Measurements from ENCODE around the gene ADGRB3.
"Not testable (repeated sequence)": the region's sequence is repeated elsewhere in the genome, so short reads cannot be mapped to it uniquely, and the experiment has no call there.

ADGRB3 gene

GRCh38 chr6:68873236-68873635, 238.2 kb downstream of the ADGRB3 start:
- Mint-ChIP-seq H3K9me3 (no peaks in the 10 kb centered on the region), H3K27me3 (no peaks in the 10 kb centered on the region), H3K36me3 (no peaks in the 10 kb centered on the region), H3K4me1 (no peaks in the 10 kb centered on the region), H3K4me3 (no peak overlapping the region), H3K27ac (no peak overlapping the region)

DNA sequence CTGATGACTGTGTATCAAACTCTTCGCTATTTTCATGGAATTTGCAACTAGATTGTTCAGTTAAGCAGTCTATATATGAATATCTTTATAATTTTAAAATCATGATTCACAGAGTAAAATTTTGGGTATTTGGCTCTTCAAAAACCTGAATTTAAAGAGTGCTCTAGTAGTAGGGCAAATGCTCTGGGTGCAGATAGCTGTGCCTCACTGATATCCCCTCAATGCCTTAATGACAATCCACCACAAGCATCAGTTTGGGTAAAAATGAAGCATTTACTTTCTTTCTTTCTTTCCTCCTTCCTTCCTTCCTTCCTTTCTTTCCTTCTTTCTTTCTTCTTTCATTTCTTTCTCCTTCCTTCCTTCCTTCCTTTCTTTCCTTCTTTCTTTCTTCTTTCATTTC, 239.7 kb downstream of the ADGRB3 start:
- H3K4me3 Mint-ChIP-seq = no peak overlapping the region
- no peak overlapping the region for H3K27ac Mint-ChIP-seq
- no peaks in the 10 kb centered on the region for H3K36me3 Mint-ChIP-seq
- H3K9me3 Mint-ChIP-seq = no peaks in the 10 kb centered on the region
- no peaks in the 10 kb centered on the region for H3K4me1 Mint-ChIP-seq
- H3K27me3 Mint-ChIP-seq = no peaks in the 10 kb centered on the region

DNA sequence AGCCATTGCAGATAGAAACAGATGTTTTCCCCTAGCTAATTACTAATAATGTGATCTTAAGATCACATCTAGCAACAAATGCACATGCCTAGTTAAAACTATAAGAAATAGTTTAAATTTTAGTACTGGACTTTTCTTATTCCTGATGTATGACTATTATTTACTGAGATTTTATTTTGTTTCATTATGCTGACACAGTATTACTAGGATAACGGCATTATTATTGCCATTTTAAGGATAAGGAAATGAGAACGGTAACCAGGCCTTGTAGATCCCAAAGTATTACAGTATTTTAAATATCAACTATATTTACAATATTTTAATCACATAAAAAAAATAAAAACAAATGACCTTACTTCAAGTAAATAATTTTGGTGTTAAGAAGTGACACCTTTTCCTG, 240.3 kb downstream of the ADGRB3 start:
- no peaks in the 10 kb centered on the region for H3K27me3 Mint-ChIP-seq
- no peaks in the 10 kb centered on the region for H3K4me1 Mint-ChIP-seq
- H3K9me3 Mint-ChIP-seq = no peaks in the 10 kb centered on the region
- no peak overlapping the region for H3K4me3 Mint-ChIP-seq
- no peak overlapping the region for H3K27ac Mint-ChIP-seq
- no peaks in the 10 kb centered on the region for H3K36me3 Mint-ChIP-seq

DNA sequence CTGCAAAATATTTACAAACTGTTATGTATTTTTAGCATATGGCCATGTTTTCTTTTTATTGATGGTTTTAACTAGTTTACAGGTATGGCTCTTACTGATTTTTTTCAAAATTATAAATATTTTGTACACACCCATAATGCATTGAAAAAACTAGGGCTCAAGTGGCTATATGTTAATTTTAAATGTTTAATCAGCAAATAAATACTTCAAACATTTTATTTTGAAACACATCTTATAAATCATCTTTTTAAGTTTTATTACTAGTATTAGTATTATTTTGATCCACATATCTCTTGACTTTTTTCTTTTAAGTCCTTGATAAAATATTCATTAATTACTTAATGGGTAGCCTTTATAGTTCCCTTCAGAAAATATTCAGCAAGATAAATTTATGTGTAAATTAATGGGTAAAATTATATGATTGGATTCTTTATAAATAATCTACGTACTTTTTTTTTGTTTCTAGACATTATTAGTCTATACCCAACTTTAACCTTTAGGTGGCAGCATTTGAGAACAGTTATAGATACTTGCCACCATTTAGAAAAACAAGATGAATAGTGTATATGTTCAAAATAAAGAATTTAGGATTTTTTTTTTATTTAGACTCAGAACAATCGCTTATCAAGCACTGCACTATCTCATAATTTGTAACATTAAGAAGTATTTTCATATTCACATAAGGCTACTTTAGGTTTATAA, 241.9 kb downstream of the ADGRB3 start:
- H3K27ac Mint-ChIP-seq = no peak overlapping the region
- H3K4me3 Mint-ChIP-seq = no peak overlapping the region
- peaks cover 3% of the 10 kb centered on the region for H3K9me3 Mint-ChIP-seq
- H3K4me1 Mint-ChIP-seq = no peaks in the 10 kb centered on the region
- H3K27me3 Mint-ChIP-seq = no peaks in the 10 kb centered on the region
- no peaks in the 10 kb centered on the region for H3K36me3 Mint-ChIP-seq

DNA sequence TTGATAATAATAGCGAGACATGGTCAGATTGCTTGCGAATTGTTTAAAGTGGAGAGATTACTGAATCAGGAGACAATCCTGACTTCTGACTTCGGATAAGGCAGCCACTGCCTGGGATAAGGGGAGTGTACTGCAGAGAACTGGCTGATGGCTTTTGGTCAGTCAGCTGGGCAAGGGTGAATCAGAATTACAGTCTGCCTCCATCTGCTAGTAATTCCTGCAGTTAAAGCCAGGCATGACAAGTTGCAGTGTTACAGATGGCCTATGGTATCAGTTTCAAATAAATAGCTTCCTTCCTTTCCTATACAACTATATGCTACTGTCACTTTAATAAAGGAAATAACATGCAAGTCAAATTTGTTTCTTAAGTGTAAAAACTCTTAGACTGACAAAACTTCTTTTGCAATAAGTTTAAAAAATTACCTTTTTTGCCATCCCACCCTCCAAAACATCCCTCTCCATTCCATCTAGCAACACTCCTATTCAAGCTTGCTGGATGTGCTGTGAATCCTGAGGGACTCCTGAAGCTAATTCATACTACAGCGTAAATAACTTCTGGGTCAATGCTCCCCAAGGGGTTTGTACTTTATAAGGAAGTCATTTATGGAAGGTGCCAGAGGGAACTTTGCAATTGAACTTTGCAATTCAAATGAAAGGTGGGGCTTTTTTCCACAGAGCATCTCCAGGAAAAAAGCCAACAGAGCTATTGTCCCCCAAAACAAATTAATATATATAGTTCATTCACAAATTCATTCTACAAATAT, 245.2 kb downstream of the ADGRB3 start:
- H3K36me3 Mint-ChIP-seq = no peaks in the 10 kb centered on the region
- no peak overlapping the region for H3K4me3 Mint-ChIP-seq
- no peaks in the 10 kb centered on the region for H3K27me3 Mint-ChIP-seq
- peaks cover 3% of the 10 kb centered on the region for H3K9me3 Mint-ChIP-seq
- no peaks in the 10 kb centered on the region for H3K4me1 Mint-ChIP-seq
- no peak overlapping the region for H3K27ac Mint-ChIP-seq

DNA sequence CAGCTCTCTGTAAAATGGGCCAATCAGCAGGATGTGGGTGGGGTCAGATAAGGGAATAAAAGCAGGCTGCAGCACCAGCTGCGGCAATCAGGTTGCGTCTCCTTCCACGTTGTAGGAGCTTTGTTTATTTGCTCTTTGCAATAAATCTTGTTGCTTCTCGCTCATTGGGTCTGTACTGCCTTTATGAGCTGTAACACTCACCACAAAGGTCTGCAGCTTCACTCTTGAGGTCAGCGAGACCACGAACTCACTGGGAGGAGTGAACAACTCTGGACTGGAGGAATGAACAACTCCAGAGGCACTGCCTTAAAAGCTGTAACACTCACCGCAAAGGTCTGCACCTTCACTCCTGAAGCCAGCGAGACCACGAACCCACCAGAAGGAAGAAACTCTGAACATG, 248.2 kb downstream of the ADGRB3 start:
- not testable (repeated sequence) for H3K9me3 Mint-ChIP-seq

DNA sequence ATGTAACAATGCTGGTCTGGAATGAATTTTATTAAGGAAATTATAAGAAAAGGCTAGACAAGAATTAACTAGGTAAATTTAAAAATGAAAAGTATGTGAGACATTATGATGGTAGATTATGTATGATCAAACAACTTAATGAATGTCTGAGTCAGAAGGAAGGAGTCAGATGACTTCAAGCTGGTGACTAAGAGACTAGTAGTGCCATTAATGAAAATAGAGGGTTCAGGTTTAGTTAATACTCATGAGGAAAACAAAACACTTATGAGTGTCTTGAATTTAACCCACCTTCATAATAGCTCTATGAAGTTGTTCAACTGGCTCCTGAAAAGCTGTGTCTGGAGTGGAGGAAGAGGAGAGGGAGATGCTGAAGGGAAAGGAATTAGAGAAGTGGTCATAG, 256.3 kb downstream of the ADGRB3 start:
- Mint-ChIP-seq H3K27ac (no peak overlapping the region), H3K9me3 (no peaks in the 10 kb centered on the region), H3K4me3 (no peak overlapping the region), H3K4me1 (no peaks in the 10 kb centered on the region), H3K36me3 (no peaks in the 10 kb centered on the region), H3K27me3 (no peaks in the 10 kb centered on the region)

More for the DNA sequence above, 248.2 kb downstream of the ADGRB3 start:
- not testable (repeated sequence) for H3K4me3 Mint-ChIP-seq, H3K27ac Mint-ChIP-seq, H3K27me3 Mint-ChIP-seq, H3K4me1 Mint-ChIP-seq, H3K36me3 Mint-ChIP-seq

- Mint-ChIP-seq H3K4me1 (no peaks in the 10 kb centered on the region), H3K4me3 (no peak overlapping the region), H3K27me3 (no peaks in the 10 kb centered on the region)
Measured at GRCh38 chr6:68892452-68892851, 257.4 kb downstream of the ADGRB3 start.

GRCh38 chr6:68895929-68896328, 260.8 kb downstream of the ADGRB3 start:
- H3K36me3 Mint-ChIP-seq = no peaks in the 10 kb centered on the region
- no peaks in the 10 kb centered on the region for H3K4me1 Mint-ChIP-seq
- H3K4me3 Mint-ChIP-seq = no peak overlapping the region
- no peaks in the 10 kb centered on the region for H3K9me3 Mint-ChIP-seq
- no peak overlapping the region for H3K27ac Mint-ChIP-seq
- no peaks in the 10 kb centered on the region for H3K27me3 Mint-ChIP-seq

More at GRCh38 chr6:68892452-68892851, 257.4 kb downstream of the ADGRB3 start:
- H3K9me3 Mint-ChIP-seq = no peaks in the 10 kb centered on the region
- no peak overlapping the region for H3K27ac Mint-ChIP-seq
- no peaks in the 10 kb centered on the region for H3K36me3 Mint-ChIP-seq

- H3K27me3 Mint-ChIP-seq = no peaks in the 10 kb centered on the region
- H3K4me1 Mint-ChIP-seq = no peaks in the 10 kb centered on the region
- H3K27ac Mint-ChIP-seq = no peak overlapping the region
- H3K36me3 Mint-ChIP-seq = no peaks in the 10 kb centered on the region
- no peaks in the 10 kb centered on the region for H3K9me3 Mint-ChIP-seq
- H3K4me3 Mint-ChIP-seq = no peak overlapping the region
Measured at GRCh38 chr6:68901044-68901443, 266.0 kb downstream of the ADGRB3 start.

- Mint-ChIP-seq H3K27ac (no peak overlapping the region), H3K4me3 (no peak overlapping the region), H3K4me1 (no peaks in the 10 kb centered on the region), H3K27me3 (no peaks in the 10 kb centered on the region), H3K9me3 (peaks cover 4% of the 10 kb centered on the region), H3K36me3 (no peaks in the 10 kb centered on the region)
Measured at GRCh38 chr6:68911334-68911733, 276.3 kb downstream of the ADGRB3 start.

DNA sequence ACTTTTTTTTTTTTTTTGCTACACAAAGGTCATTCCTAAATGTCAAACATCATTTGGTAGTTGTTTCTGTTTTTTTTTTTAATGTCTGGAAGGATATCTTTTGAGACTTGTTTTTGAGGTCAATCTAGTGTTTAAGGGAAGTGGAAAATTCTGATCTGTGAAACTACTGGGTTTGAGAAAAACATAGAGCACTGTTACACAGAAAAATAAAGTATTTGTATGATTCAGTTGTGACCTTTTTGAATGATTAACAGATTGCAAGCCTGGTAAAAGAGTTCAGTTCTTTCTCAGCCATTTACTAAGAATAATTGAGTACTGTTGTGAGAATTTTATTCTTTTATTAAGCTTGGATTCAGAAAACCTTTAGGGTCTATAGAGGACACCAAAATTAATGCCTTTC, 276.7 kb downstream of the ADGRB3 start:
- Mint-ChIP-seq H3K36me3 (no peaks in the 10 kb centered on the region), H3K27ac (no peak overlapping the region), H3K4me3 (no peak overlapping the region)

DNA sequence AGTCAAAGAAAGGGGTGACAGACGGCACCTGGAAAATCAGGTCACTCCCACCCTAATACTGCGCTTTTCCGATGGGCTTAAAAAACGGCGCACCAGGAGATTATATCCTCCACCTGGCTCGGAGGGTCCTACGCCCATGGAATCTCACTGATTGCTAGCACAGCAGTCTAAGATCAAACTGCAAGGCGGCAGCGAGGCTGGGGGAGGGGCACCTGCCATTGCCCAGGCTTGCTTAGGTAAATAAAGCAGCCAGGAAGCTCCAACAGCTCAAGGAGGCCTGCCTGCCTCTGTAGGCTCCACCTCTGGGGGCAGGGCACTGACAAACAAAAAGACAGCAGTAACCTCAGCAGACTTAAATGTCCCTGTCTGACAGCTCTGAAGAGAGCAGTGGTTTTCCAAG, 277.7 kb downstream of the ADGRB3 start:
- H3K9me3 Mint-ChIP-seq, H3K4me3 Mint-ChIP-seq: not testable (repeated sequence)

More for the DNA sequence above, 276.7 kb downstream of the ADGRB3 start:
- Mint-ChIP-seq H3K4me1 (no peaks in the 10 kb centered on the region), H3K27me3 (no peaks in the 10 kb centered on the region), H3K9me3 (peaks cover 4% of the 10 kb centered on the region)

DNA sequence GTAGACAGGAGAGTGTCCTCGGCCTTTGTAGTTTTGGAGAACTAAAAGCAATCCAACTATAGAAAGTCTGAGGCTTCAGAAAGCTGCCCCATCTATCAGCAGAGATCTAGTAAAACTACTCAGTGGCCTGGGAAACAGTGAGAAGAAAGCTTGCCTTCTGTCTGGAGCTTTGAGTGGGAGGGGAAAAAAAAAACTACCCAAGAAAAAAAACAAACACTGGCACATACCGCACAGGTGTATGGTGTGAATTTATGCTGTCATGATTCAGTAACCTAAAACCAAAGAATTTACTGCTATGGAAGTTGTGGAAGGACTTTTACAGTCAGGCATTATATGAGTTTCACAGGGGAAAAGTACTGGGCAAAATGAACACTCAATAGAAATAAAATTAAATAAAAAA, 280.5 kb downstream of the ADGRB3 start:
- no peak overlapping the region for H3K27ac Mint-ChIP-seq
- no peaks in the 10 kb centered on the region for H3K27me3 Mint-ChIP-seq
- H3K4me1 Mint-ChIP-seq = no peaks in the 10 kb centered on the region
- no peaks in the 10 kb centered on the region for H3K9me3 Mint-ChIP-seq
- H3K36me3 Mint-ChIP-seq = no peaks in the 10 kb centered on the region
- H3K4me3 Mint-ChIP-seq = no peak overlapping the region

More for the DNA sequence above, 277.7 kb downstream of the ADGRB3 start:
- H3K27ac Mint-ChIP-seq, H3K27me3 Mint-ChIP-seq, H3K4me1 Mint-ChIP-seq, H3K36me3 Mint-ChIP-seq: not testable (repeated sequence)

DNA sequence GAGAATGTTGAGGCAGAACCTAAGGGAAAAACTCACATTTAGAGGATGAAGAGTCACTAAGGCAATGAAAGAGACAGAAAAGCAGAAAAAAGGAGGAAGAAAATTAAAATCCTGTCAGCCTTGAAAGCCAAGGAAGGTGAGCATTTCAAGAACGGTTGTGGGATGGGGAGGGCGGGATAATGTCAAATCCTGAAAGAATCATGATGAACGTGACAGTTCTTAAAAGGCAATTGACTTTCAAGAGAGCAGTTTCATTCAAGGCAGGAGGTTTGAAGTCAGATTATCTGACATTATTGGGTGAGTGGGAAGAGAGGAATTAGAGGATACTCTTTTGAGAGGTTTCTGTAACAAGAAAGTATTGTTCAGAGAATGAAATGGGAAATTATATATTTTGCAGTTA, 284.5 kb downstream of the ADGRB3 start:
- Mint-ChIP-seq H3K4me3 (no peak overlapping the region), H3K4me1 (no peaks in the 10 kb centered on the region), H3K9me3 (no peaks in the 10 kb centered on the region), H3K36me3 (no peaks in the 10 kb centered on the region), H3K27me3 (no peaks in the 10 kb centered on the region), H3K27ac (no peak overlapping the region)

GRCh38 chr6:68941345-68941744, 306.3 kb downstream of the ADGRB3 start:
- Mint-ChIP-seq H3K4me3 (no peak overlapping the region), H3K27ac (no peak overlapping the region), H3K36me3 (no peaks in the 10 kb centered on the region), H3K27me3 (no peaks in the 10 kb centered on the region), H3K9me3 (peaks cover 4% of the 10 kb centered on the region), H3K4me1 (no peaks in the 10 kb centered on the region)

Measured in activated naive CD4-positive, alpha-beta T cell treated with anti-CD3 and anti-CD28 coated beads, Interleukin-2, amount 50 U/mL, for 24 hours (primary cell).